AG09309 (cell line): ENCODE data around the gene MOCS1.

Source experiments
- DNase-seq: peaks from one replicate; pipeline ENCODE4 v3.0.0-alpha.2; 2010; ENCODE audit warnings: low read depth
- H3K4me3 ChIP-seq: 2 replicates; pipeline ENCODE4 v1.5.1; 2011; ENCODE audit warnings: mild to moderate bottlenecking, low read depth, low read length, moderate library complexity; ENCODE audit not compliant: control insufficient read depth
- TF ChIP-seq, protein P1 (sequence below): IDR thresholded peaks from 2 replicates; pipeline ENCODE4 v1.5.1; 2011; ENCODE audit warnings: mild to moderate bottlenecking, low read depth, low read length, inconsistent platforms; ENCODE audit not compliant: insufficient read depth, control insufficient read depth; ENCODE audit errors: missing control alignments

Gene MOCS1

GRCh38 chr6:39865011-39865888 is 69.0 kb downstream of the MOCS1 start:
- TF ChIP-seq, protein P1, sequence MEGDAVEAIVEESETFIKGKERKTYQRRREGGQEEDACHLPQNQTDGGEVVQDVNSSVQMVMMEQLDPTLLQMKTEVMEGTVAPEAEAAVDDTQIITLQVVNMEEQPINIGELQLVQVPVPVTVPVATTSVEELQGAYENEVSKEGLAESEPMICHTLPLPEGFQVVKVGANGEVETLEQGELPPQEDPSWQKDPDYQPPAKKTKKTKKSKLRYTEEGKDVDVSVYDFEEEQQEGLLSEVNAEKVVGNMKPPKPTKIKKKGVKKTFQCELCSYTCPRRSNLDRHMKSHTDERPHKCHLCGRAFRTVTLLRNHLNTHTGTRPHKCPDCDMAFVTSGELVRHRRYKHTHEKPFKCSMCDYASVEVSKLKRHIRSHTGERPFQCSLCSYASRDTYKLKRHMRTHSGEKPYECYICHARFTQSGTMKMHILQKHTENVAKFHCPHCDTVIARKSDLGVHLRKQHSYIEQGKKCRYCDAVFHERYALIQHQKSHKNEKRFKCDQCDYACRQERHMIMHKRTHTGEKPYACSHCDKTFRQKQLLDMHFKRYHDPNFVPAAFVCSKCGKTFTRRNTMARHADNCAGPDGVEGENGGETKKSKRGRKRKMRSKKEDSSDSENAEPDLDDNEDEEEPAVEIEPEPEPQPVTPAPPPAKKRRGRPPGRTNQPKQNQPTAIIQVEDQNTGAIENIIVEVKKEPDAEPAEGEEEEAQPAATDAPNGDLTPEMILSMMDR: peak; percentile 83
- peak; percentile 28 for DNase-seq
- H3K4me3 ChIP-seq: no peak overlapping the region

DNA sequence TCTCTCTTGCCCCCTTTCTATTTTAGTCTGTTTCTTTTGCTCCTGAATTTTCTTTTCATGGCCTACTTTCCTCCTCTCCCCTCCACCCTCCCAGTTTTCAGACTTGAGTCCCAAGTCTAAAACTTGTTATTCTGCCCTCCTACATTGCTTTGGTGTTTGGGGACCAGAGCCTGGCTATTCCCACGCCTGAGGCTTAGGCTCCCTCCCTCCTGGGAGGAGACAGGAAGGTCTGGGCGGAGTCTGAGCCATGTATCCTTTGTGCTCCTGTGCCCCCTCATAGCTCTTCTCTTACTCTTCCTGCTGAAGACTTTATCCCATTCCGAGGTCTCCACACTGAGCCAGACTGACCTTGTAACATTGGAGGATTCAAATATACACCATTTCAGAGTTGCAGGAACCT is 72.6 kb downstream of the MOCS1 start:
- no peak for DNase-seq
- TF ChIP-seq, protein P1: no peak
- H3K4me3 ChIP-seq: no peak overlapping the region

DNA sequence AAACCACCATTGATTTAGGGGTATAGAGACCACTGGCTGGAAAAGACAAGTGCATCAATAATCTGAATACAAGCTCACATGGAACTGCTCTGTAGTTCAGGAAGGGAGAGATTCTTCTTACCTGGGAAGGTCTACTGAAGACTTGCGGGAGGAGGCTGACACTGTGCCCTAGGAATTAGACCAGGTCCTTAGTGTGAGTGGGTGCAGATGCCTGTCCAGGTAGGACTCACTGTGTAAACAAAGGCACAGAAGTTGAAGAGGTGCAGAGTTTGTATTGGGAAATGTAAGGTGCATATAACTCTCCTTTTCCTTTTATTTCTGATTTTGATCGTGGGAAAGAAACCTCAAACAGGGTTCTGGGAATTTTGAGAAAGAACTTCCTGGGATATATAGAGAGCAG is 75.2 kb downstream of the MOCS1 start:
- TF ChIP-seq, protein P1: no peak
- no peak for DNase-seq

GRCh38 chr6:39855356-39855995 is 78.8 kb downstream of the MOCS1 start:
- TF ChIP-seq, protein P1: no peak
- DNase-seq: no peak
- H3K4me3 ChIP-seq: no peak overlapping the region

More for the DNA sequence above, 75.2 kb downstream of the MOCS1 start:
- H3K4me3 ChIP-seq: no peak overlapping the region
